Measurements from ENCODE around the gene SPATA6.
A peak's percentile ranks its signal among the peaks of the same experiment; 100 is the strongest.
"Not testable (repeated sequence)": the region's sequence is repeated elsewhere in the genome, so short reads cannot be mapped to it uniquely, and the experiment has no call there.

Gene SPATA6

DNA sequence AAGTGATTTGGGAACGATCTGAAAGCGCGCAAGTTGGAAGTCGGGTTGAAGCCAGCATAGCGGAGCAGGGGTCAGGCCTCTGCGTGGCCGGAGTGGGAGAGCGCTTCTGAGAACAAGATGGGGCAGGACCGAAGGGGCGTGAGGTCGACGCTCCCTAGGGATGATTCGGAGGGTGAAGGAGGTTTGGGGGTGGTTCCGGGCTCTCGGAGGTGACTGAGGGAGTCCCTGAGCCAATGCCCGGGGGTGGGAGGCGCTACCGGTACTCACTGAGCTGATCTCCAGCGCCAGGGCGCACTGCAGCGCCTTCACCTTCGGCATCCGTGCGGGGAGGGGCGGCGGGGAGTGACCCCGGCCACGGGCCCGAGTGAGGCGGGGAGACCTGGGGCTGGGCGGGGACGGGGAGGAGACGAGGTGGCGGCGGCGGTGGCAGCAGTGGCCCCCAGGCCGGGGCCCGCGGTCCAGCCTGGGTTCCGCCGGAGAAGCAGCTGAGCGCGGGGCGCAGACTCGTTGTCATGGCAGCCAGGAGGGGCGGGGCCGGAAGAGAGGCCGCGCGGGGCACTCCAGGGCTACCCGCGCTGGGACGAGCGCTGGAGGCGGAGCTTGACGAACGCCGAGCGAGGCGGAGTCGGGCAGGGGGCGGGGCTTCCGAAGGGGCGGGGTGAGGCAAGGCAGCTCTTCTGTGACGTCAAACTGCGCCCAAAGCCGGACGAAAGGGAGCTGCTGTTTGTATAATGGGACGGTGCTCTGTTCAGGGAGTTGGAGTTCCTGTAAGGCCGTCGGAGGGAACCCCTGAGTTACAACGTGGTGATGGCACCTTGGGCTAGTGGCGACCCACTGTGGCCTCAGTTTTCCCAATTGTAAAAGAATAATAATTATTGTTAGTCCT, at the start of gene SPATA6:
TSS of gene SPATA6 (minus strand) at position 514 of the 886 bp plus-strand sequence. CDS start at position 318, 196 bp downstream.
- Histone ChIP-seq H3K9me3 (ENCODE audit: control insufficient read depth in 1 of 2, low read length in 2 of 2) (no peaks in the 10 kb centered on the region), H3K27me3 (ENCODE audit: low read depth, low read length) (no peaks in the 10 kb centered on the region), H3K27ac (ENCODE audit: low read length) (peak within 1 kb of the TSS; percentile 97), H3K36me3 (ENCODE audit: control insufficient read depth in 1 of 2, insufficient read depth in 2 of 2, low read length in 2 of 2) (no peaks in the 10 kb centered on the region), H3K4me3 (ENCODE audit: low read depth in 1 of 2, low read length in 2 of 2) (peak within 1 kb of the TSS; percentile 83 to 87), H3K4me1 (ENCODE audit: control insufficient read depth in 1 of 2, insufficient read depth in 2 of 2, low read length in 2 of 2) (peaks cover 5 to 14% of the 10 kb centered on the region in 2 donors)

DNA sequence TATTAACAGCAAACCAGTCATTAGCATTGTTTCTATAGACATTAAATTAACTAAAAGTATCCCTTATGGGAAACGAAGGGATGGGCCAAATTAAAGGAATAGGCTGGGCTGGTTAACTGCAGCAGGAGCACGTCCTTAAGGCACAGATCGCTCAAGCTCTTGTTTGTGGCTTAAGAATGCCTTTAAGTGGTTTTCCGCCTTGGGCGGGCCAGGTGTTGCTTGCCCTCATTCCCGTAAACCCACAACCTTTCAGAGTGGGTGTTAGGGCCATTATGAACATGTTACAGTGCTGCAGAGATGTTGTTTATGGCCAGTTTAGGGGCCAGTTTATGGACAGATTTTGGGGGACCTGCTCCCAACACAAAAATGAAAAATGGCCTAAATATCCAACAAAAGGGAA, 47.9 kb upstream of the SPATA6 start:
- H3K27ac ChIP-seq (ENCODE audit: low read length); H3K4me1 ChIP-seq (ENCODE audit: control insufficient read depth in 1 of 2, insufficient read depth in 2 of 2, low read length in 2 of 2); H3K36me3 ChIP-seq (ENCODE audit: control insufficient read depth in 1 of 2, insufficient read depth in 2 of 2, low read length in 2 of 2); H3K27me3 ChIP-seq (ENCODE audit: low read depth, low read length); H3K4me3 ChIP-seq (ENCODE audit: low read depth in 1 of 2, low read length in 2 of 2); H3K9me3 ChIP-seq (ENCODE audit: control insufficient read depth in 1 of 2, low read length in 2 of 2): not testable (repeated sequence)

DNA sequence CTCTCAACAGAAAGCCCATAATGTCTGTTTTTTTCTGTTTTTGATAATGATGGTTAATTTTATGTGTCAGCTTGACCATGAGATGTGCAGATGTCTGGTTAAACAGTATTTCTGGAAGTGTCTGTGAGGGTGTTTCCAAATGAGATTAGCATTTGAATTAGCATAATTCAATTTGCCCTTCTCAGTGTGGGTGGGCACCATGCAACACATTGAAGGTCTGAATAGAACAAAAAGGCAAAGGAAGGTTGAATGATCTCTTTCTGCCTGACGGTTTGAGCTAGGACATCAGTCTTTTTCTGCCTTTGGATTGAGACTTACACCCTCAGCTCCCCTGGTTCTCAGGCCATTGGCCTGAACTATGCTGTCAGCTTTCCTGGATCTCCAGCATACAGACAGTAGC, 34.9 kb upstream of the SPATA6 start:
- Histone ChIP-seq H3K27me3 (ENCODE audit: low read depth, low read length) (no peaks in the 10 kb centered on the region), H3K4me1 (ENCODE audit: control insufficient read depth in 1 of 2, insufficient read depth in 2 of 2, low read length in 2 of 2) (no peaks in the 10 kb centered on the region), H3K36me3 (ENCODE audit: control insufficient read depth in 1 of 2, insufficient read depth in 2 of 2, low read length in 2 of 2) (no peaks in the 10 kb centered on the region), H3K27ac (ENCODE audit: low read length) (no peak overlapping the region), H3K4me3 (ENCODE audit: low read depth in 1 of 2, low read length in 2 of 2) (no peak overlapping the region), H3K9me3 (ENCODE audit: control insufficient read depth in 1 of 2, low read length in 2 of 2) (no peaks in the 10 kb centered on the region)

DNA sequence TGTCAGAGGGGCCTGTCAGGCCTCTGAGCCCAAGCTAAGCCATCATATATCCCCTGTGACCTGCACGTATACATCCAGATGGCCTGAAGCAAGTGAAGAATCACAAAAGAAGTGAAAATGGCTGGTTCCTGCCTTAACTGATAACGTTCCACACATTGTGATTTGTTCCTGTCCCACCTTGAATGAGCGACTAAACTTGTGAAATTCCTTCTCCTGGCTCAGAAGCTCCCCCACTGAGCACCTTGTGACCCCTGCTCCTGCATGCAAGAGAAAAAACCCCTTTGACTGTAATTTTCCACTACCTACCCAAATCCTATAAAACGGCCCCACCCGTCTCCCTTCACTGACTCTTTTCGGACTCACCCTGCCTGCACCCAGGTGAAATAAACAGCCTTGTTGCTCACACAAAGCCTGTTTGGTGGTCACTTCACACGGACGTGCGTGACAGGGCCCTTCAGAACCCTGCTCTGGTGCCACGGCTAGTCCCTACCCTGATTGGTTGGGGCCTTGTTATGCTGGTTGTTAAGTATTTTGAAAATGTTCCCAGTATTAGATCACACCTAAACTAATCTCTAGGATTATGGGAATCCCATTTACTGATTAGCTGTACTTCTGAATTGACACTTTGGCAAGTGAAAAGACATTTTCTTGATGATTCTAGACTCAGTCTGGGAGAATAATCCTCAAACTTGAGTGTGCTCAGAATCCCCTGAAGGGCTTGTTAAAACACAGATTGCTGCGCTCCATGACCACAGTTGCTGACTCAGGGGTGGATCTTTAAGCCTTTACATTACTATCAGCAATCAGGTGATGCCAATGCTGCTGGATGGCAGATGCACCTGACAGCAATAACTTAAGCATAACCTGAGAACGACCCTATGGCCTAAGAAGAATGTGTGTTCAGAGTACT, 28.8 kb upstream of the SPATA6 start:
- no peak overlapping the region for H3K4me3 ChIP-seq (ENCODE audit: low read depth in 1 of 2, low read length in 2 of 2)
- H3K27me3 ChIP-seq (ENCODE audit: low read depth, low read length) = no peaks in the 10 kb centered on the region
- no peaks in the 10 kb centered on the region for H3K9me3 ChIP-seq (ENCODE audit: control insufficient read depth in 1 of 2, low read length in 2 of 2)
- no peaks in the 10 kb centered on the region for H3K4me1 ChIP-seq (ENCODE audit: control insufficient read depth in 1 of 2, insufficient read depth in 2 of 2, low read length in 2 of 2)
- H3K36me3 ChIP-seq (ENCODE audit: control insufficient read depth in 1 of 2, insufficient read depth in 2 of 2, low read length in 2 of 2) = no peaks in the 10 kb centered on the region
- no peak overlapping the region for H3K27ac ChIP-seq (ENCODE audit: low read length)

DNA sequence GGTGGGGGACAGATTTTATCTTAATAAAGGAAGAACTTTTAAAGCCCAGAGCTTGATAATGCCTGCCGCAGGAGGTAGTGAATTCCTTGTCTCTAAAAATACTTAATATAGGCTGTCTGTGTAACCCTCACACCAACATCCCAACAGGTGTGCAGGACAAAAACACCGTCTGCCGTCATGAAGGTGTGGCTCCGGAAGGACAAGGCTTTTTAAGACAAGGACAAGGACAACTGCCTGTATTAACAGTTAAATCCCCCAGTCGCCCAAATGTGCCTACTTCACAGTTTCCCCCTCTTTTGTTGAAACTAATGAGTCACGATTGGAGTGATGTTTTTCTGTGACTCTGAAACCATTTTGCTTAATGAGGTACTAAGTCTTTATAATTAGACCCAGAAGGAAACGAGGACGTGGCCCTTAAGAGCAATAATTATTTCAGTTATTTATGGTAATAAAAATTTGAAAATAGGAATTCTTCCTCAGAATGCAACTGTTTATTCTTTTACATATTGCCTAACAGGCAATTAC, 27.3 kb upstream of the SPATA6 start:
- Histone ChIP-seq H3K4me3 (ENCODE audit: low read depth in 1 of 2, low read length in 2 of 2) (no peak overlapping the region), H3K9me3 (ENCODE audit: control insufficient read depth in 1 of 2, low read length in 2 of 2) (no peaks in the 10 kb centered on the region), H3K27me3 (ENCODE audit: low read depth, low read length) (no peaks in the 10 kb centered on the region), H3K27ac (ENCODE audit: low read length) (no peak overlapping the region), H3K4me1 (ENCODE audit: control insufficient read depth in 1 of 2, insufficient read depth in 2 of 2, low read length in 2 of 2) (no peaks in the 10 kb centered on the region), H3K36me3 (ENCODE audit: control insufficient read depth in 1 of 2, insufficient read depth in 2 of 2, low read length in 2 of 2) (no peaks in the 10 kb centered on the region)

DNA sequence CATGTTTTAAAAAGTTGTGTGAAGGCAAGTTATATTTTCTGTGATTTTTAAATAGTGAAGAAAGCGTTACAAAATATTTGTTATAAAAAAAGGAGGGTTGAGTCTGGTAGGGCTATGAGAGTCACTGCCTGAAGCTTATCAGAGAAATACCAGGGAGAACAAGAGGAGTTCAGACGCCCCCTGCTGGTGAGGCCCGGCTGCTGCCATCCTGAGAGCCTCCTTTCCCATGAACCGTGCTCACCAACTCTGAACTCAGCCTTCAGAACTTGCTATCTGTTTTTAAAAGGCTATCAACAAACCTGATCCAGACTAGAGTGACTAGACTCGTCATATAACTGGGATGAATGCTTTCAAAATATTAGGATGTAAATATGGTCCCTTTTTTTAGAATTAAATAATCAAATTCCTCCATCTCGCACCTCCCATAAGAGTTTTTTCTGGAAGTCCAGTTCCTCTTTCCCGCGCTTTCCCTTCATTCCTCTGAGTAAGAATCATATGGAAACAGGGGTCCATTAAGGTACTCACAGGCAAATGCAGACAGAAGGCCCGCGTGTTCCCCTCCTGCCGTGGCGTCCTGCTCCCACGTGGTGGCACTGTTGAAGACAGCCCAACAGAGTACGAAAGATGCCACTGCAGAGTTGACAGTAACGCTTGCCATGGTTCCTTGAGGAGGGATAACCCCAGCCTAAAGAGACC, 26.2 kb upstream of the SPATA6 start:
- no peak overlapping the region for H3K27ac ChIP-seq (ENCODE audit: low read length)
- no peak overlapping the region for H3K4me3 ChIP-seq (ENCODE audit: low read depth in 1 of 2, low read length in 2 of 2)
- H3K27me3 ChIP-seq (ENCODE audit: low read depth, low read length) = no peaks in the 10 kb centered on the region
- H3K4me1 ChIP-seq (ENCODE audit: control insufficient read depth in 1 of 2, insufficient read depth in 2 of 2, low read length in 2 of 2) = peaks cover 0 to 5% of the 10 kb centered on the region in 2 donors
- H3K36me3 ChIP-seq (ENCODE audit: control insufficient read depth in 1 of 2, insufficient read depth in 2 of 2, low read length in 2 of 2) = no peaks in the 10 kb centered on the region
- no peaks in the 10 kb centered on the region for H3K9me3 ChIP-seq (ENCODE audit: control insufficient read depth in 1 of 2, low read length in 2 of 2)

DNA sequence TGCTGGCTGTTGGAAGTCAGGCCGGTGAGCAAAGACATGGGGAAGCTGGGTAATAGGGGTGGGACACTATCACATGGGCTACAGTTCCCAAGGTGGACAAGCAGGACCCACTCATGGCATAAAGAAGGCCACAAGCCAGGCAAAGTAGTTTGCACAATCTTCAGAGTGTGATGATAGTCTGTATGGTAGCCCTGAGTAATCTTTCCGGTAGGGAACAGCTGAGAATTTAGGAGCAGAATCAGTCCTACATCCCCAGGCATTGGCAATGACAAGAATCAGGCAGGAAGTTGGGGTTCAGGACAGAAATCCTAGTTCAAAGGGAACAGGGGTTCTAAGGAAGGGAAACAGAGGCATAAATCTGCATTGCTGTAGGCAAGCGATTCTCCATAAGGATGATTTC, 23.9 kb upstream of the SPATA6 start:
- Histone ChIP-seq H3K27me3 (ENCODE audit: low read depth, low read length) (no peaks in the 10 kb centered on the region), H3K36me3 (ENCODE audit: control insufficient read depth in 1 of 2, insufficient read depth in 2 of 2, low read length in 2 of 2) (no peaks in the 10 kb centered on the region), H3K9me3 (ENCODE audit: control insufficient read depth in 1 of 2, low read length in 2 of 2) (no peaks in the 10 kb centered on the region), H3K4me3 (ENCODE audit: low read depth in 1 of 2, low read length in 2 of 2) (no peak overlapping the region), H3K27ac (ENCODE audit: low read length) (no peak overlapping the region), H3K4me1 (ENCODE audit: control insufficient read depth in 1 of 2, insufficient read depth in 2 of 2, low read length in 2 of 2) (peaks cover 0 to 5% of the 10 kb centered on the region in 2 donors)

DNA sequence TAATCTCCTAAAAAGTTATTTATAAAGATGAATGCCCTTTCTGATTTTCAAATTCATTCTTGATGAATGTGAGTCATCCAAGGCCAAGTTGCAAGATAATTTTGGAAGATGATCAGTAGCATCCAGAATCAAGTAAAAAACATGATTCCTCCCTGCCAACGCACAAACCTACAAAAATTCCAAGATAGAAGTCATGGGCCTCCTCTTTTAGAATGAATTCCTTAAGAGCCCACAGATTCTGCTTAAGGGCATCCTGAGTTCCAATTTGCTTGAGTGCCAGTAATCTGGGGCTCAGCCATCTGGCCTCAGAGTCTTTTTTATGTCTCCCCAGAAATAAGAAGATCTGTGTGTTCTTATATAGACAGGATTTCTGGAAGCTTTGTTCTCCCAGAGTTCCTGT, 23.2 kb upstream of the SPATA6 start:
- H3K27me3 ChIP-seq (ENCODE audit: low read depth, low read length) = no peaks in the 10 kb centered on the region
- no peaks in the 10 kb centered on the region for H3K36me3 ChIP-seq (ENCODE audit: control insufficient read depth in 1 of 2, insufficient read depth in 2 of 2, low read length in 2 of 2)
- no peaks in the 10 kb centered on the region for H3K9me3 ChIP-seq (ENCODE audit: control insufficient read depth in 1 of 2, low read length in 2 of 2)
- peaks cover 0 to 5% of the 10 kb centered on the region in 2 donors for H3K4me1 ChIP-seq (ENCODE audit: control insufficient read depth in 1 of 2, insufficient read depth in 2 of 2, low read length in 2 of 2)
- H3K4me3 ChIP-seq (ENCODE audit: low read depth in 1 of 2, low read length in 2 of 2) = no peak overlapping the region
- H3K27ac ChIP-seq (ENCODE audit: low read length) = no peak overlapping the region

DNA sequence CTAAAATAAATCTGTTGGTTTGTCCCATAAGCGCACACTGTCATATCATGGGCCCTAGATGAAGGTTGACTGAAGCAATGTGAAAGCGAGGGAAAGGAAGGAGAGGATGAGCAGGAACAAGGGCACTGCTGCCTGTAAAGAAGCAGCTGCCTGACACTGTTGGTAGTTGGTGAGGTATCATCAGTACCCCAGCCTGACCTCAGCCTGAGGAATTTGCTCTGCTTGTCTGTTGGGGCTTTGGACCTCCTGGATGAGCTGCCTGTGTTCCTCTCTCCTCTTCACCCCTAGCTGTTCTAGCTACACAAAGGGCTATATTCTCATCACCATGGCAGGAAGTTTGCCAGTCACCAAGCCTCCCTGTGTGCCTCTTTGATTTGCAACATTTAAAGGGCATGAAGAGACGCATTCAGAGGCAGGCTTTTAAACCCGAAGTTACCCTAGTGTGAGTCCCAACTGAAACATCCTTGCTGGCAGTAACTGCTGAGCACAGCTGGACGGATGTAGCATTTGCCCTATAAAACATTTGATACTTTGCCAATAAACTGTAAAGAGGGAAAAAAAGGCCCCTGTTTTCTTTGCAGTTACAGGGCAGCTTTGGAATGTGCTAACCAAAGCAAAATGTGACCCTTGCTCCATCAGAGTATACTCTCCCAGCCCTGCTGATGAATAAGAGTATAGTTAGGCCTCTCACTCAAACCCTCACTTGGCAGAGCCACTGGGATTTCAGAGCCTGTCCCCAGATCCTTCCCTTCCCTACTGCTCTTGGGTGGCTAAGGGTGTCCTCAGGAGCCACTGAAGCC, 22.2 kb upstream of the SPATA6 start:
- Histone ChIP-seq H3K27me3 (ENCODE audit: low read depth, low read length) (no peaks in the 10 kb centered on the region), H3K36me3 (ENCODE audit: control insufficient read depth in 1 of 2, insufficient read depth in 2 of 2, low read length in 2 of 2) (no peaks in the 10 kb centered on the region), H3K4me1 (ENCODE audit: control insufficient read depth in 1 of 2, insufficient read depth in 2 of 2, low read length in 2 of 2) (peaks cover 0 to 5% of the 10 kb centered on the region in 2 donors), H3K9me3 (ENCODE audit: control insufficient read depth in 1 of 2, low read length in 2 of 2) (no peaks in the 10 kb centered on the region), H3K27ac (ENCODE audit: low read length) (peak overlapping the region; percentile 50), H3K4me3 (ENCODE audit: low read depth in 1 of 2, low read length in 2 of 2) (no peak overlapping the region)

DNA sequence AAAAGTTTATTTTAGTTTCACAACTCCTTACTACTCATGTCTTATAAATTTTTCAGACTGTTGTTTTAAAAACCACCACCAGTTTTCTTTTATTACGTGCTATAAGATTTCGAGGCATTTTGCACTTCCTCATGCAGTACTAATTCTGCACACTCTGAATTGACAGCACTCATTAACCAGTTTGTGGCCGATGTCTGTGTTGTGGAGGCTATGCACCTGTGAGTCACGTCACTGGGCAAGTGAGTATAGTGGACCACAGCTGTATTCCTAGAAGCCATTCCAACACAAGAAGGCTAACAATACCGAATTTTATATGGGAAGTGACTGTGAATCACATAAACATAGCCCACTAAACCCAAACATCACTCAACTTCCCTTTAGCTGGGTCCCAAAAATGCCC, 21.0 kb upstream of the SPATA6 start:
- H3K9me3 ChIP-seq (ENCODE audit: control insufficient read depth in 1 of 2, low read length in 2 of 2) = no peaks in the 10 kb centered on the region
- H3K27me3 ChIP-seq (ENCODE audit: low read depth, low read length) = no peaks in the 10 kb centered on the region
- H3K4me1 ChIP-seq (ENCODE audit: control insufficient read depth in 1 of 2, insufficient read depth in 2 of 2, low read length in 2 of 2) = peaks cover 0 to 5% of the 10 kb centered on the region in 2 donors
- no peaks in the 10 kb centered on the region for H3K36me3 ChIP-seq (ENCODE audit: control insufficient read depth in 1 of 2, insufficient read depth in 2 of 2, low read length in 2 of 2)
- H3K4me3 ChIP-seq (ENCODE audit: low read depth in 1 of 2, low read length in 2 of 2) = no peak overlapping the region
- H3K27ac ChIP-seq (ENCODE audit: low read length) = no peak overlapping the region

All from muscle layer of duodenum (tissue), 2 donors.